ENCODE measurements around the gene RREB1.

GRCh38 chr6:7161845-7162244, 54.1 kb downstream of the RREB1 start:
- TF ChIP-seq BHLHE40 (IDR thresholded peaks at IDR 0.05; ENCODE audit: low read depth, low read length) (no peak), POLR2A (IDR thresholded peaks at IDR 0.05; ENCODE audit: low read depth, low read length) (no peak), SMC3 (IDR thresholded peaks at IDR 0.05; ENCODE audit: low read depth, low read length) (no peak)
- TF ChIP-seq, protein P1, sequence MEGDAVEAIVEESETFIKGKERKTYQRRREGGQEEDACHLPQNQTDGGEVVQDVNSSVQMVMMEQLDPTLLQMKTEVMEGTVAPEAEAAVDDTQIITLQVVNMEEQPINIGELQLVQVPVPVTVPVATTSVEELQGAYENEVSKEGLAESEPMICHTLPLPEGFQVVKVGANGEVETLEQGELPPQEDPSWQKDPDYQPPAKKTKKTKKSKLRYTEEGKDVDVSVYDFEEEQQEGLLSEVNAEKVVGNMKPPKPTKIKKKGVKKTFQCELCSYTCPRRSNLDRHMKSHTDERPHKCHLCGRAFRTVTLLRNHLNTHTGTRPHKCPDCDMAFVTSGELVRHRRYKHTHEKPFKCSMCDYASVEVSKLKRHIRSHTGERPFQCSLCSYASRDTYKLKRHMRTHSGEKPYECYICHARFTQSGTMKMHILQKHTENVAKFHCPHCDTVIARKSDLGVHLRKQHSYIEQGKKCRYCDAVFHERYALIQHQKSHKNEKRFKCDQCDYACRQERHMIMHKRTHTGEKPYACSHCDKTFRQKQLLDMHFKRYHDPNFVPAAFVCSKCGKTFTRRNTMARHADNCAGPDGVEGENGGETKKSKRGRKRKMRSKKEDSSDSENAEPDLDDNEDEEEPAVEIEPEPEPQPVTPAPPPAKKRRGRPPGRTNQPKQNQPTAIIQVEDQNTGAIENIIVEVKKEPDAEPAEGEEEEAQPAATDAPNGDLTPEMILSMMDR (conservative IDR thresholded peaks at IDR 0.05; ENCODE audit: low read depth, low read length), result no peak
